ENCODE results near the gene GLP2R.

Gene GLP2R

DNA sequence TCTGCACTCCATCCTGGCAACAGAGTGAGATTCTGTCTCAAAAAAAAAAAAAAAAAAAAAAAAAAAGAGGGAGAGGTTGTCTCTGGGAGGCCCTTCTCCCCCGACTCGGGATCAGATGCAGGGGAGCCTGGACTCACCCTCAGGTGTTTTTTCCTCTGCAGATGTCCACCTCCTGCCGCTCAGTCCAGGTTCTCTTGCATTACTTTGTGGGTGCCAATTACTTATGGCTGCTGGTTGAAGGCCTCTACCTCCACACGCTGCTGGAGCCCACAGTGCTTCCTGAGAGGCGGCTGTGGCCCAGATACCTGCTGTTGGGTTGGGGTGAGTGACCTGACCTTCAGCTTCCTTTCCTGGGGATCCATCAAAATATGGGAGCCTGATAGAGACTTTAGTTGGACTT lies 34.1 kb downstream of the GLP2R start:
- no peak for DNase-seq

DNA sequence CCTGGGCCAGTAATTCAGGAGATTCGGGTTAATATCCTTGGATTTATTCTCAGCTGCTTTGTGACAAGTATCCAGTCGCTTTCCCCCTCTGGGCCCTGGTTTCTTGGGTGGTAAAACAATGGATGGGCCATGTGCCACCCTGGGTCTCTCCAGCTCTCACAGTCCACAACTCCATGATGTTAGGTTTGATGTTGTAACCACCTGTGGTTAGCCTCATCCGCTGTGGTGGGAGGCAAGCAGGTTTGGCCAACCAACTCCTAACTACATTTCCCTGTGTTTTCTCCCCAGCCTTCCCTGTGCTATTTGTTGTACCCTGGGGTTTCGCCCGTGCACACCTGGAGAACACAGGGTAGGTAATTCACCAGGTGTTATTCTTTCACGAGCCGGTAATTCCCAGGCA lies 35.1 kb downstream of the GLP2R start:
- no peak for DNase-seq

DNA sequence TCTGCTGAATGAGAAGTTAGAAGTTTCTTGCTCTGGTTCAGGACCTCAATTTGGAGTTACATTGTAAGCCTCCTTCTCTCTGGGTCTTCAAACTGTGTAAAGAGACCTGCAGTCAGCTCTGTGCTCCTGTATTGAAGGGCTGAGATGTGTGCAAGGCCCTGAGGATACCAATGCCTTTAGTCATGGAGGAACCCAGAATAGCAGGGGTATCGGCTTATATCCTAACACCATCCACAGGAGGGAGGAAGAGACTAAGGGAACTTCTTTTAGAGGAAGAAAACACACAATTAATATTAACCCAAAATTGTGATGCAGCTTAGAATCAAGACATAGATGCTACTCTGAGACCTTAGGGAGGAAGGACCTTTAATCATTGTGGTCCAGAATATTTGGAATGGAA lies 36.5 kb downstream of the GLP2R start:
- no peak for DNase-seq

DNA sequence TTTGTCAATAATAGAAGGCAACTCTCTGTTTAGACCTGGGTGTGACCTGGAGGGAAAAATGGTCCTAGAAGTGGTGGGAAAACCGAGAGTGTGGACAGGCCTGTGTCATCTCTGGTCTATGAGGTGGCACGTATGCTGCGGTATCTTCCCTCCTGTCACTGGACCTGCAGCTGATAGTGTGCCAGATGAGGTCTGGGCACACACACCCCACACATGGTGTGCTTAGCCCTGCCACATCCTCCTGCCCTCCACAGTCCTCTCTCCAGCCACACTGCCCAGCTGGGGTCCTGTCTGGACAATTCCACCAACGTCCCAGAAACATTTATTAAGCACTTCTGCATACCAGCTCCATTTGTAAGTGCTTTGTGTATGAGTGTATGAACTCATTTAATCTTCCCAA lies 37.2 kb downstream of the GLP2R start:
- DNase-seq, result no peak

DNA sequence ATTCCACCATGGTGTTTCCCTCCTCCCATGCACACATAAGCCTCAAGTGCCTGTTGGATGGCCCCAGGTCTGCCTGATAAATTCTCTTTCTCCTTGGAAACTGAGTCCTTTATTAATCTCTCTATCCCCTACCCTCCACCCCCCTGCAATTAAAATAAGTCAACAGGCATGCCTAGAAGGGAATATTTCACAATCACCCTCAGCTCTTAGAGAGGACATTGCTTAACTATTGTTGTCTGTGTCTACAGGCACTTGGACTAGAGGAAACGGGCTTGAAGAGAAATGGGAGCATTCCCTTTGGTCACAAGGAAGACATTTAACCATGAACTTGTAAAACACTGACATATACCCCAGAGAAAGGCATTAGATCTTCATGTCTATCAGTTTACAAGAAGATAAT lies 39.9 kb downstream of the GLP2R start:
- DNase-seq, result no peak

DNA sequence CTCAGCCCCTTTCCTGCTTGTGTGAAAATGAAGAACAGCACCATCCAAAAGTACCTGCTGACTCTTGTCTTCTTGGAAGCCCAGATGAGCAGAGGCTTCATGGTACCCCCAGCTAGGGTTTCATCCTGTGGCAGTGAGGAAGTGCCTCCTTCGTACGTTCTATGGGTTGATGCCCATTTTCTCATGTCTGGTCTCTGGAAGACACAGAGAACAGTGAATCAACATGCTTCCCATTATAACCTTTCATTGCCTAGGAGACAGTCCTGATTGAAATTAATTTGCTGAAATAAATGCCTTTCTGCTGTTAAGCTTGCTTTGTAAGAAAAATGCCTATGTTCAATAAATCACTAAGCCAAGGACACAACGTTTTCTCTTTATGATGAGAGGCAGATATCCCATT lies 42.8 kb downstream of the GLP2R start:
- no peak for DNase-seq

DNA sequence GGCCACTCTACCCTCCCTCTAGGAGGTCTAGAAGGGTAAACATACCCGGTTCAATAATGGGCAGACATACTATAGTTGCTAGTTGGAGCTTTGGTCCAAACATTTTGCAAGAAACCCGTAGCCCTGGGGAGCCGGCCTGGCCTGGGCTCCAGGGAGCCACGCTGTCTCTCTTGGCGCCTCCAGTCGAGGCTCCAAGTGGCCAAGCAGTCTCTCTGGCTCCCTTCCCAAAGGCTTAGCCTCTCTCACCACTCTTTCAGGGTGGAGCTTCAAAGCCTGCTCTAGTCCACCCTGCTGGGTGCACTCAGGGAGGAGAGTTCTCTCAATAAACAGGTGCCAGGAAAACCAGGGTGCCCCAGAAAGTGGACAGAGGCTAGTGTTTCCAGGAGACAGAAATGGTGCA lies 47.1 kb downstream of the GLP2R start:
- DNase-seq, result no peak

DNA sequence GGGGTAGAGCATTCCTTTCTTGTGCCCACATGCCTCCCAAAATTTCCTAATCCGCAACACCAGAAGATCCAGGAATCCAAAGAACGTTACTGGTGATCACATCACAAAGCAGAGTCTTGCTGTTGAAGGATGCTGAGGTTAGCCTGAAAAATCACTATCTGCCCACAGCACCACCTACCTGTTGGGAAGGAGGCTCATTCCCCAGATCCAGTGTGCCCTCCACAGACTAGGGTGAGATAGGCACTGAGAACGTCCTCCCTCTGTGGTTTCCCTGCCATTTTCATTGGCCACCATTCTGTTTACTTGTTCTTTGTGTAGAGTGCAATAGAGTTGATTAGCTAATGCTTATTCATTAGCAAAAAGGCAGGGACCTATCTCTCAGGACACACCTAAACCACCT lies 49.0 kb downstream of the GLP2R start:
- DNase-seq, result no peak

DNA sequence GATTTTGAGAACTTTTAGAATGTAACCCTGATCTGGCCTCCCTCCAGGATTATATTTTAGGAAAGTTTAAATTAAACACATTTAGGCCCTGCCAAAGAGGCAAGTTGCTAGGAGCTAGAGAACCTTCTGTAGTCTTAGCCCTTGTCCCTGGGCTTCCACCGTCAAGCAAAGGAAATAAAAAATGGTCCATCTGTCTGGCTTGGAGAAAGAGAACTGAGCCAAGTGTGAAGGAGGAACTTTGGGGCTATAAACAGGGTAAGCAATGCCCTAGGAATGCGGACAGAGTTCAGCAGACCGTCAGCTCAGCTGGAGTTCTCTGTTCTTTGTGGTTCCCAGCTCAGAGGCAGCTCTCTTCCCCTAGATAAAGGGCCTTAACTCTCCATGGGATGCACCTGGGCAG lies 49.7 kb downstream of the GLP2R start:
- DNase-seq, result no peak

DNA sequence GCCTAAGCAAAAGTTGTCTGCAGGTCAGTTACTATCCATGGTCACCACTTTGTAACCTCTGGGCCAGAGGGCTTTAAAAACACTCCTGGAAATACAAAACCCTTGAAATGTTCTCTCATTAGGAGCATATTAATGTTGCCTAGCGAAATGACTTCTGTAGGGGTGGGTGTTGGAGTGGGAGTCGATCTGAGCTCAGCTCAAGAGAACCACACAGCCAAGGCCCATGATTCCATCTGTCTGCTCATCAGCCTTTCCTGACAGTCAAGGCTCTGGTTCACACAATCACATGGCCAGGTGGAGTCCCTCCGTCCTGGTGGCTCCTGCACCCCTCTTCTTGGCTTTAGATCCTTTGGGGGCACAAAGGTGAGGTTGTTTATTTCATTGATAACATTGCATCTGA lies 52.6 kb downstream of the GLP2R start:
- DNase-seq, result no peak

DNA sequence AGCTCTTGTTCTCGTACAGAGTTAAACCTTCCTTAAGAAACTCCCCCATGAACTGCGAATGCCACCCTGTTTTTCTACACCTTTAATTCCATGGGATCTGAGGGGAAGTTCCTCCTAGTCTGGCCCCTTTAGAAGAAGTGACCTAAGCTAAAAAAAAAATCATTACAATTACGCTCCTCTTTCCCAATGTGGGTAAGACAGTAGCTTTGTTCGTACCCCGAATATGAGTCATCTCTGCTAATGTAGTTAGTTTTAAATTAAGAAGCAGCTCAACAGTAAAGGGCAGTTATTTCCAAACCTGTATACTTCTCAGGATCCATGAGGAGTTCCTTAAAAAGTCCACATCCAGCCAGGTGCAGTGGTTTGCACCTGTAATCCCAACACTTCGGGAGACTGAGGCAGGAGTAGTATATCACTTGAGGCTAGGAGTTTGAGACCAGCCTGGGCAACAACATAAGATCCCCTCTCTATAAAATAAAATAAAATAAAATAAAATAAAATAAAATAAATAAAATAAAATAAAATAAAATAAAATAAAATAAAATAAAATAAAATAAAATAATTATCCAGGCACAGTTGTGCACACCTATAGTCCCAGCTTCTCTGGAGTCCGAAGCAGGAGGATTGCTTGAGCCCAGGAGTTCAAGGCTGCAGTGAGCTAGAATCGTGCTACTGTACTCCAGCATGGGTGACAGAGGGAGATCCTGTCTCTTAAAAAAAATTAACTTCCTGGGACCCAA lies 53.2 kb downstream of the GLP2R start:
- DNase-seq, result no peak

DNA sequence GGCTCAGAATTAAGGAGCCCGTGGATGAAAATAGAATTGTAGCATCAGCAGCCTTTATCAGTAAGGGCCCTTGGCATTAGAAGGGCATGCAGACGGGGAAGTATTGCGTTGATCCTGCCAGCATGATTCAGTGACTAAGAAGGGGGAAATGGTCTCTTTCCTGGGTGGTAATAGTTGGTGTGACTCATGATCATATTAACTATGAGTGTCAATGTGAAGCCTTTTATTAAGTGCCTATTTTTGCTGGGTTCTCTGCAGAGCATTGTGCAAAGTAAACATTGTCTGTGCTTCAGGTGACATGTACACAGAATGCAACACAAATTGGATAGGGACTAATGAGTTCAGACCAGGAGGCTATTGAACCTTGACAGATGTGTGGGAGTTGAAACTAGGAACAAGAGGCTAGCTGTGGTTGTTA lies 54.9 kb downstream of the GLP2R start:
- no peak for DNase-seq

DNA sequence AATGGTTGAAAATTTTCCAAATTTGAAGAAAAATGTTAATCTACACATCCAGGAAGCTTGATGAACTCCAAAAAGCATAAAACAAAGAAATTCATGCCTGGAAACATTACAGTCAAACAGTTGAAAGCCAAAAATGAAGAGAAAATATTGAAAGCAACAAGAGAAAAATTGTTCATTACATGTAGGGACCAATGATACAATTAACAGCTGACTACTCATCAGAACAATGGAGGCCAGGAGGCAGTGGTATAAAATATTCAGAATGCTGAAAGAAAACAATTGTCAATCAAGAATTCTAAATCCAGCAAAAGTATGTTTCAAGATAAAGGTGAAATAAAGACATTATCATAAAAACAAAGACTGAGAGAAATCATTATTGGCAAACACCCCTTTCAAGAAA lies 57.7 kb downstream of the GLP2R start:
- DNase-seq, result no peak

DNA sequence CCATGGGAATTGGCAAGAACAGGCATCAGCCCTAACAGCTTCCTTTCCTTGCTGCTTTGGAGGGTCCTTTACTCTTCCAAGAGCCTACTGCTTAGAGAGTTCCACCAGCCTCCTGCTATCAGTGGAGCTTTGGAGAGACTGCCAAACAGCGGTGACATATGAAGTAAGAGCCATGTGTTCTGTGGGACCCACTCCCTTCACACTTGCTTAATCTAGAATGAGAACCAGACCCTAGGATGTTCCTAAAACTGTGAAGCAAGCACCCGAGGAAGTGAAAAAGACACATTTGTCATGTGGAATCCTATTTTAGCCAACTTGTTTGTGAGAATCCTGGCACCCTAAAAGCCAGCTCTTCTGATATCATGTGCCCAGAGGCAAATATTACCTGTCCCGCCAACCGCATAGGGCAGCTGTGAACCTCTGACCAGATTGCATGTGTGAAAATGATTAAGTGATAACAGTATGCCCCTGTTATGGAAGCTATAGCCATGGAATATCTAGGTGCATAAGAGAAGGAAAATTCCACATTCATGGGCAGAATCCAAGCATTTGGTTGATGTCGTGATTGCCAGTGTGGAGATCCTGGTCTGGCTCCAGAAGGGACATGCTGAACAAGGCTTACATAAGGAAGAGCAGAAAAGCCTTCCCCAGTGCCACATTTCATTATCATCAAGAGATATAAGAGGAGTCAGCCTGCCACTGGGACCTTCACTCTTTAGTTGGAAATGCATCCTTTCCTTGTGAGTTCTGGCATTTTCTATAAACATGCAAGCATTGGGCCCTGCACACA lies 60.6 kb downstream of the GLP2R start:
- no peak for DNase-seq

DNA sequence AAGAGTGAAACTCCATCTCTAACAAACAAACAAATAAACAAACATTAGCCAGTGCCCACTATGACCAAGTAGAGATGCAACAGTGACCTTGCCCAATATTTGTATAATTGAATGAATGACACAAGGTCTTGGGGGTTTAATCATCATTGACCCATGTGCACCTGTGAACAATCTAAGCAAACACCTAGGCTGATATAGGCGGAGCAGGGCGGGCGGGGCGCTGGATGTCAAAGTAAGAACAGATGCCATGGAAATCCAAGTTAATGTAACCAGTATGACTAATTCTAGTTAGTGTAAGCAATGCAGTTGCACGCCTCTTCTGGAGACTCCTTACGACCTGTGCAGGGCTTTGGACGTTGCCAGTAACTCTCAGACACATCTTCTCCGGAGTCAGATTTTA lies 61.8 kb downstream of the GLP2R start:
- DNase-seq, result no peak

DNA sequence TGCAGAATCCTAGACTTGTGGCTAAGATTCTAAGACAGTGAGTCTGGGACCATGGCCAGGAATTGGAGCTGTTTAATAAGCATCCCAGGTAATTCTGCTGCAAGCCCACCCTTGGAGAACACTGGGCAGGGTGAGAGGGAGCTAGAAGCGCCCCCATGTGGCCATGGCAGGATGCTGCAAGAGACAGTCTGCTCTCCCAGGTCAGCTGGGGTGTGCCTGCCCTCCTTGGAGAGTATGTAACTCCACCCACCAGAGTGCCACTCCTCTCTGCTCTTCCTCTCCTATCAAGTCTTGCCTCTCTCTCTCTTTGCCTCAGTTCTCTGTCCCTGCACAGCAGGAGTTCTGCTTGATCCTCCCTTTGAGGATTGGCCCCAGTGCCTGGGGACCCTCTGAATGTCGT lies 64.4 kb downstream of the GLP2R start:
- no peak for DNase-seq

DNA sequence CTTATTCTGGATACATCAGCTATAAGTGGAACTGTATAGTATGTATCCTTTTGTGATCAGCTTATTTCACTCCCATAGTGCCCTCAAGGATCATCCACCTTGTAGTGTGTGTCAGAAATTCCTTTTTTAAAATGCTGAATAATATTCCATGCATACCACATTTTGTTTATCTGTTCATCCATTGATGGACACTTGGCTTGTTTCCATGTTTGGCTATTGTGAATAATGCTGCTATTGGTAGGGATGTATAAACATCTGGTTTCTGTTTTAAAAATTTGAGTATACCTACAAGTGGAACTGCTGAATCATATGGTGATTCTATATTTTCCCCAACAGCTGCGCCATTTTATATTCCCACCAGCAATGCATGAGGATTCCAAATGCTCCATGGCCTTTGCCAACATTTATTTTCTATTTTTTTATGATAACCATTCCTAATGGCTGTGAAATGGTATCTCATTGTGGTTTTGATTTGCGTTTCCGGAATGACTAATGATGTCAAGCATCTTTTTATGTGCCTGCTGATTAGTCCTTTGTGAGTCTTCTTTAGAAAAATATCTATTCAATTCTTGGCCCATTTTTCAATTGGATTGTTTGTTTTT lies 67.8 kb downstream of the GLP2R start:
- DNase-seq, result no peak

DNA sequence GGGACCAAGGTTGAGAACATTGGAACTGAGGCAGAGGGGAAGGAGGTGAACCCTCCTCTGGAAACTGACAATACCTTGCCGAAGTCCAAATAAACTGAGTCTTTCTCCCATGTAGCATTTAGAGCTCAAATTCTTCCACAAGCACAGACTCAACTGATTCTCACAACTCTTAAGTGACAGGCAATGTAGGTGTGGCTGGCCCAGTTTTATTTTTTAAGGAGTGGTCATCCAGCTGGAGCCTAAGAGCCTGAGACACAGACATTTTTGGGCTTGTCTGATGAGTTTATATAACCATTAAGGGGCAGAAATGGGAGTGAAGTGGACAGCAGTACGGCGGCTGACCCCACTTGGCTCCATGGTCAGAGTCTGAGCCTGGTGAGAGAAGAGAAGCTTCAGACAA lies 68.5 kb downstream of the GLP2R start:
- no peak for DNase-seq

DNA sequence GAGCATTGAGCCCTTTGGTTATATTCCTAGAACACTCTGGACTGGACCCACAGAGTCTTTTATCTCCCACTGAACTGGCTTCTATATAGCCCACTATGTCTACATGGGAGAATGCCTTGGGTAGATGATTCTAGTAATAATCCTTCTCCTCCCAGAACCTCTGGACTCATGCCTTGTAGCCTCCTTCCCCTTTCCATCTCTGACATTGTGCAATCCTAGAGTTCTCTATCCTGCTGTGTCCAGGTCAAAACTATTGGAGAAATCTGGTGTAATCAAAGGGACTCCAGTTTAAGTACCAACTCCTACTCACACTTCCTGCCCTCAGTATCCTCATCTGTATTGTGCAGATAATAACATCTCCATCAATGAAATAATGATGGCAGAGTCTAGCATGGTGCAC lies 70.2 kb downstream of the GLP2R start:
- DNase-seq, result no peak

DNA sequence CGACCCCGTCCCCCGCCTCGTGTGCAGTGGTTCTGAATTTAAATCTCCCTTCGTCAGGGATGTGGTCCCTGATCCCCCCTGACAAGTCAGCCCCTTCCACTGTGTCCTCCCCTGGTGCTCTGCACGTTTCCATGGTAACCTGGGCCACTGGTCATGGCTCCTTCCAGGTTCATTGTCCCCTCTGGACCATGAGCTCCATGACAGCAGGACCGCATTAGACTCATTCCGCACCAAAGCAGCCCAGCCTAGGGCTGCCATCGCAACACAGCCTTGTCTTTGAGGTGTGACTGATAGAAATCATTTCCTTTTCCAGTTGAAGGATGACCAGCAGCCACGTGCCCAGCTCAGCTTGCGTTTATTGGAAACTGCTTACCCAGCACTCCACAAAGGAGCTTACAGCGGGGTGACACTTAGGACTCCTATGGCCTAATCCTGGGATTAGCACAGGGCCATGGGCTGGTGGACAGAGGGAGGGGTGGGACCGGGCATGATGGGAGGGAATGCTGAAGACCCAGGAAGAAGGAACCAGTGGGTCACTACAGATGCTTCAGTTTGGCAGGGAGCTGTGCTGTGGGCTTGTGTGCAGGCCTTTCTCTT lies 71.7 kb downstream of the GLP2R start:
- DNase-seq, result no peak

DNA sequence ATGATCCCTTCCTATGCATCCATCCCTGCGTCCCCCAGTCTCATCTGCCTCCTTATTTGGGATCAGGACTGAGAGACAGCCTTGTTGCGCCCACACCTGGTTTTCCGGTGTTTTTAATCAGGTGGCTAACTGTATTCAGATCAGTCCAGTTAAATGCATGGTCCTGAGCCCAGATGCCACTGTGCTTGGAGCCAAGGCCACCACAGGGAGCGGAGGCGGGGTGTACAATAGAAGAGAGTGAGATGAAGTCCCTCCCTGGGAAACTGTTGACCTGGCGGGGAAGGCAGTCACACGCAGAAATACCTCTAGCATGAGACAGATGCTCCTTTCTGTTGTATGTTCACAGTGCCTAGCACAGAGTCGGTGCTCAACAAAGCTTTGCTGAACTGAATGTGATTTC lies 73.1 kb downstream of the GLP2R start:
- DNase-seq, result no peak

DNA sequence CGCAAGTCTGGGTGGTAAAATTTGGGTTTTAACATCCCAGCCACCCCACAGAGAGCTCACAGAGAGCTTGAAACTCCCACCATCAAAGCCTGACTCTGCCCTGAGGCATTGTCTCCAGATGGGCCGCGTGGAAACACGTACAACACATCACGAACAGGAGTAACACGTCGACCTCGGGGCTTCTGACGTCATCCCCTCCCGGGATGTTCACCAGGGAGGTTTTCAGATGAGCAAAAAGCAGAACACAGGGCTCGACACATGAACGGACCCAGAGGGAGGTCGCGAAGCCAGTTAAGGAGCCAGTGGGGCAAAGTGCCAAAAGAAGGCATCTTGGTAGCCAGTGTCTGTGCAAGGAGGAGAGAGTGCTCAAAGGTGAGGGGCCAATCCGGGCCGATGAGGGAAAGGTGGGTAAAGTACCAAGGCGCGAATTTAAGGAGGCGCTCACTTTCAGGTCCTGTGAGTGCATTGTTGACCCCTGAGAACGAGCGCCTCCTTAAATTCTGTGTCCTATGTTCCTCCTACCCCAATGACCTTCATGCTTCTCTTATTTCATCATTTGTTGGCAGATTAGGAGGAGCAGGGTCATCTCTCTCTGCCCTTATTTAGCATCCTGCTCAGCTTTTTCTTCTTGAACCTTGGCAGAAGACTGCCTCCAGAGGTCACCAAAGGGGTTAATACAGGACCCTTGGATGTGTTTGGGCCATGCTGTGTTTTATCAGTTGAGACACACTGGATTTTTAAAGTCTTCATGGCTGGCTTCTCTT lies 73.7 kb downstream of the GLP2R start:
- DNase-seq, result no peak

DNA sequence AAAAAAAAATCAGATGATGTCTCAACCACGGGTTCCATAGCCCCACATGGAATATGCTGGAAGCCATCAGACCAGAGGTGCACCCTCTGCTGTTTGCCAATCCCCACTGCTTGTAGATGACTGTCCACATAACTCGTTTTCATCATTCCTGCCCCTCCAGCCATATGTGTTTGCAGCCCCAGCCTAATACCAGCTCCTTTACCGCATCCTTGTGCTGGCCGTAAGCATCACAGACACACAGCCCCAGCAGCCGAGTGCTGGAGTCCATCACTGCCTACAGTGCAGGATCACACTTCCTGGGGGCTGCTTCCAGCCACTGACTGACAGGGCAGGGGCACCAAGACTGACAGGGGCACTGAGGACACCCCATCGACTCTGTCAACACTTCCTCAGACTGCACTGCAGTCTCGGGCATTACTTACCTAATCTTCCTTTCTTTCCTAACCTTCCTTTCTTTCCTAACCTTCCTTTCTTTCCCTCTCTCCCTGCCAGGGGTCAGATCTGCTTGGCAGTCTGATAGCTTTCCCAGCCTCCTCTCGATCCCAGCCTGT lies 74.4 kb downstream of the GLP2R start:
- DNase-seq, result no peak

Measured in CD4-positive, alpha-beta T cell treated with Interleukin-10 for 1 hour (primary cell).